HG03521 (cell line): Measurements from ENCODE around the gene DYNC1I2.
"Not testable (repeated sequence)": the region's sequence is repeated elsewhere in the genome, so short reads cannot be mapped to it uniquely, and the experiment has no call there.

Experiments
- ATAC-seq: cut with Tn5 transposase; IDR thresholded peaks from one replicate; pipeline ENCODE4 v1.9.1; 2021; ENCODE audit warnings: mild to moderate bottlenecking, moderate library complexity; ENCODE audit not compliant: unreplicated experiment

DYNC1I2 gene

GRCh38 chr2:171711351-171711750, 24.1 kb downstream of the DYNC1I2 start:
- ATAC-seq: no peak

- ATAC-seq: no peak
These were observed 24.8 kb downstream of the DYNC1I2 start for GRCh38 chr2:171712051-171712450.

GRCh38 chr2:171718720-171719119, 31.5 kb downstream of the DYNC1I2 start:
- ATAC-seq: peak; percentile 87

GRCh38 chr2:171719660-171720059, 32.4 kb downstream of the DYNC1I2 start:
- ATAC-seq: no peak

- no peak for ATAC-seq
These were observed 36.7 kb downstream of the DYNC1I2 start for GRCh38 chr2:171723716-171724683.

GRCh38 chr2:171726847-171727450, 39.7 kb downstream of the DYNC1I2 start:
- ATAC-seq: no peak

- no peak for ATAC-seq
These were observed 42.0 kb downstream of the DYNC1I2 start for GRCh38 chr2:171728989-171729951.

- no peak for ATAC-seq
These were observed 42.7 kb downstream of the DYNC1I2 start for GRCh38 chr2:171729952-171730317.

GRCh38 chr2:171735991-171736710, 48.9 kb downstream of the DYNC1I2 start:
- no peak for ATAC-seq

- ATAC-seq: no peak
These were observed 53.9 kb downstream of the DYNC1I2 start for GRCh38 chr2:171741189-171741588.

GRCh38 chr2:171742760-171743159, 55.5 kb downstream of the DYNC1I2 start:
- no peak for ATAC-seq

GRCh38 chr2:171745141-171745540, 57.9 kb downstream of the DYNC1I2 start:
- no peak for ATAC-seq

GRCh38 chr2:171745806-171746205, 58.5 kb downstream of the DYNC1I2 start:
- no peak for ATAC-seq

GRCh38 chr2:171747371-171747770, 60.1 kb downstream of the DYNC1I2 start:
- ATAC-seq: no peak

- no peak for ATAC-seq
These were observed 67.1 kb downstream of the DYNC1I2 start for GRCh38 chr2:171754254-171754939.

GRCh38 chr2:171758762-171759161, 71.5 kb downstream of the DYNC1I2 start:
- ATAC-seq: not testable (repeated sequence)

GRCh38 chr2:171761176-171761575, 73.9 kb downstream of the DYNC1I2 start:
- ATAC-seq: not testable (repeated sequence)

GRCh38 chr2:171762879-171763573, 75.8 kb downstream of the DYNC1I2 start:
- ATAC-seq: no peak

- no peak for ATAC-seq
These were observed 76.3 kb downstream of the DYNC1I2 start for GRCh38 chr2:171763602-171764001.
